HG03159 (cell line): ENCODE results near the gene SLC2A10.

Experiments used
- ATAC-seq: cut with Tn5 transposase; IDR thresholded peaks from one replicate; pipeline ENCODE4 v1.9.1; 2021; ENCODE audit warnings: mild to moderate bottlenecking, moderate library complexity; ENCODE audit not compliant: unreplicated experiment

Gene SLC2A10

GRCh38 chr20:46724343-46724959, 15.0 kb downstream of the SLC2A10 start:
- no peak for ATAC-seq

- ATAC-seq: no peak
These were observed 16.0 kb downstream of the SLC2A10 start for GRCh38 chr20:46725186-46726165.

GRCh38 chr20:46731770-46732169, 22.3 kb downstream of the SLC2A10 start:
- no peak for ATAC-seq

- no peak for ATAC-seq
These were observed 26.0 kb downstream of the SLC2A10 start for GRCh38 chr20:46735436-46735835.

- no peak for ATAC-seq
These were observed 30.2 kb downstream of the SLC2A10 start for GRCh38 chr20:46739431-46740213.

GRCh38 chr20:46740214-46740609, 30.8 kb downstream of the SLC2A10 start:
- no peak for ATAC-seq

GRCh38 chr20:46741924-46742668, 32.6 kb downstream of the SLC2A10 start:
- no peak for ATAC-seq

GRCh38 chr20:46742669-46743045, 33.2 kb downstream of the SLC2A10 start:
- ATAC-seq: no peak

- ATAC-seq: no peak
These were observed 33.6 kb downstream of the SLC2A10 start for GRCh38 chr20:46743088-46743487.

- no peak for ATAC-seq
These were observed 37.6 kb downstream of the SLC2A10 start for GRCh38 chr20:46746956-46747526.

- no peak for ATAC-seq
These were observed 39.7 kb downstream of the SLC2A10 start for GRCh38 chr20:46749147-46749546.

- ATAC-seq: no peak
These were observed 42.4 kb downstream of the SLC2A10 start for GRCh38 chr20:46751856-46752255.

- no peak for ATAC-seq
These were observed 43.3 kb downstream of the SLC2A10 start for GRCh38 chr20:46752728-46753127.

- ATAC-seq: no peak
These were observed 46.3 kb downstream of the SLC2A10 start for GRCh38 chr20:46755483-46756413.

GRCh38 chr20:46756419-46756818, 47.0 kb downstream of the SLC2A10 start:
- ATAC-seq: no peak

GRCh38 chr20:46757135-46757534, 47.7 kb downstream of the SLC2A10 start:
- no peak for ATAC-seq

GRCh38 chr20:46757754-46758678, 48.6 kb downstream of the SLC2A10 start:
- ATAC-seq: no peak
